CD4-positive, alpha-beta T cell treated with Interleukin-10 for 1 hour (primary cell): ENCODE results near the gene MRPL36.

Source experiments
- DNase-seq: peaks from one replicate; pipeline ENCODE4 v3.0.0-alpha.2; 2020

Gene MRPL36

DNA sequence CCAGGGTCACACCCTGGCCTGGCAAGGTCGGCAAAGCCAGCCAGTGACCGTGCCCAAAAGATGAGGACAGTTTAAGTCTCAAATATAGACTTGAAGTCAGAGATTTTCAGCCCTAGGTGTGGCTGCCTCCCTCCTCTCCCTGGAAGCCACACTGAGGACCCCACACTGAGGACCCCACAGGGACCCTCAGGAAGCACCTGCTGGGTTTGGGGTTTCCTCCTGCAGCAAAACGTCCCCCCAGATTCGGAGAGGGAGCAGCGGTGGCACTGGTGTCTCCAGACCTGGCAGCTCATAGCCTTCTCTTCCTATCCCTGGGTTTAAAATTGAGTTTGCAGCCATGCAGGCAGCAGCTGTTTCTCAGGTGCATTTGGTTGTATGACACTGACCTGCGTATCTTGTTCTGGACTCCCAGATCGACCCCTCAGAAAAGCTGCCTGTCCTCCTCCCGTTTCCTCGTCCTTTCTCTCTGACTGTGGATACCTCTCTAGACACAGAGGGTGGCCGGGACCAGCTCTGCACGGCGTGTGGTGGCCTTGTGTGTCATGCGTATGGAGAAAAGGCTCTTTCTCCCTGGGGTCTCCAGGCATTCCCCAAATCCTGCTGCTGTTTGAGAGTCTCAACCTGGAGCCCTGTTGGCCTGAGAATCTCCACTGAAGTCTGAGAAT, 36.6 kb downstream of the MRPL36 start:
- no peak for DNase-seq

GRCh38 chr5:1762121-1762882, 37.3 kb downstream of the MRPL36 start:
- no peak for DNase-seq

DNA sequence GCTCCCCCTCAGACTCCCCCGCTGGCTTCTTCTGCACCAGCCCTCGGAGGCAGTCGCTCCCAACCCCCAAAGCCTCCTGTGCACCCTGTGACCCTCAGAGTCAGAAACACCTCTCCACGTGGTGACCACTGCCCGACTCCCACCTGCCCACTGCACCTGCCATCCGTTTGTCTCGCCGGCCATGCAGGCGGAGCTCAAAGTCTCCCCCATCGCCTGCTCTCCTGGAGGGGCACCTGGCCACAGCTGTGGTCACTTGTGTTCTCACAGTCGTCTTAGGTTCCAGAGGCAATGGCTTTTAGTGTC, 38.2 kb downstream of the MRPL36 start:
- DNase-seq: no peak

DNA sequence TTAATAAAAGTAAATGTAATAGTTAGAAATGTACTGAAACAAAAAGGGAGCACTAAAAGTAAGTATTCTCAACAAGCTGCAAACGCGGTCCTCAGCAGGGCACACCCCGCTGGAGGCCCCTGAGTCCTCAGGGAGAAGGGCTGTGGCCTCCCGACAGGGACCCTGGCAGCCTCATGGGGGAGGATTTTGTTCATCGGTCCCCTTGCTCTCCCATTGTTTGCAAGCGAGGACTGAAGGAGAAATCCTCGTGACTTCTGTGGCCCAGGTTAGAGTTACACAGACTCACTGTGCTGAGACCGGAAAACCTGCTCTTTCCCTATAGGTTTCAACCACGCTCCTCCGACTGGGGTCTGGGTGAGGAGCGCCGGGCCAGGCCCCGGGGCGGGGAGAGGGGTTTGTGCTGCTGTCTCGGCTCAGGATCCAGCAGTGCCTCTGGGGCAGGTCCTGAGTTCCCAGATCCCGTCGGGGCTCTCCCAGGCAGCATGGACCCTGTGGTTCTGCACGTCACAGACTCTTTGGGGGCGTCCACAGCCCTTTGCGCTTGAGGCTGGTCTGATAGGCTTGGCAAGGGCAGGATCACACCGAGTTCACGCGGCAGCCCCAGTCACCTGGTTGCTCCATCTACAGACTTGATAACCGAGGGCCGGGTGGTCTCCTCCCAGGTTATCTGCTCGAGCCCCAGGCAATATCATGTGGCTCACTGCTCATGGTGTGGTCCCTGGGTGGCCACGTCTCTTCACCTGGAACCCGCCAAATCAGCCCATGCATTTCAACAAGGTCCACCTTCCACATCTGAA, 38.8 kb downstream of the MRPL36 start:
- no peak for DNase-seq

DNA sequence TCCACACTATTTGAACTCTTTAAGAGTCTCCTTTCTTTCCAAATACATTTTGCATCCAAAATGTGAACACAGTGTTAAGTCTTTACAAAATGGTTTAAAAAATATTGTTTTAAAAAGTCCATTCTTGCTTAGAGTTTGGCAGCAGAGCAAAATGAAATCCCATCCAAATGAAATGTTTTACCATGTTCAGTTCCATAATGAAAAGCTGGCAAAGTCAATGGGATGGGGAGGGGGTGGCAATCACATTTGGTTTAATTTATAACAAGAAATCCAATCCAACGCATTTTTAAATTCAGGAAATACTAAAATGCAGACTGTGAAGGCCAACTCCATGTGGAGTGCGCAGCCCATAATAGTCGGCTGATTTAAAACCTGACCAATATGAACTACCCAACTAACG, 39.4 kb downstream of the MRPL36 start:
- no peak for DNase-seq

- DNase-seq: no peak
Observed at GRCh38 chr5:1759378-1759970, 40.2 kb downstream of the MRPL36 start.

DNA sequence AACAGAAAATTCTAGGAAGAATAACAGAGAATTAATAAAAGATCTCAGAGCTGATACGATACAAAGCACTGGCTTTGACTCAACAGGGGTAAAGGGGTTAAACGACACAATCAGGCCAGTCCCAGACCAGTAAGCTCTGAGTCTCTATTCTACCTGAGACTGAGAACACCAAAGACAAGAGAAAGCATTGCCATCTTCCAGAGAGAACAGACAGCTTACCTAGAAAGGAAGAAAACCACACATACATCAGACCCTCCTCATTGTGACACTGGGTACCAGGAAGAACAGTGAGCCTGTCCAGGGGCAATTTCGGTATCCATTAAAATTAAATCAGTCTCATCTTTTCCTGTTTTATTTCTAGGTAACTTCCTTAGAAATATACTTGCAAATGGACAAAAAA, 41.1 kb downstream of the MRPL36 start:
- no peak for DNase-seq

DNA sequence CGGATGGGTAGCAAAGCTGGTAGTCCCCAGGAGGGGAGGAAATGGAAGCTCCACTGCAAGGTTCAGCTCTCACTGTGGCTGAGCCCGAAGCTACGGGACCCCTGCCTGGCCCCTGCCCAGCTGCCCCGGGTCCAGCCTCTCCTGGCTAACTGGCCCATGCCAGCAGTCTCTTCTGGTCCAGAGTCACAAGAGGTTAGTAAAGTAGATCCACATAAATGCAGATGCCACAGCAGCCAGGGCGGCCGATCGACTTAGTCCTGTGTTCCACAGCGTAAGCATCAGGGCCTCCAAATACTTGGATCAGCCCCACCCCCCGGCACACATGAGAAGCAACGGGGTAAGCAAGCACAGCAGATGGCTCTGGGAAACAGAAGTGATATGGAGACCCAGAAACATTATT, 42.1 kb downstream of the MRPL36 start:
- DNase-seq: no peak

- DNase-seq: no peak
Observed at GRCh38 chr5:1756481-1756880, 43.2 kb downstream of the MRPL36 start.

- no peak for DNase-seq
Observed at GRCh38 chr5:1755321-1755949, 44.2 kb downstream of the MRPL36 start.

DNA sequence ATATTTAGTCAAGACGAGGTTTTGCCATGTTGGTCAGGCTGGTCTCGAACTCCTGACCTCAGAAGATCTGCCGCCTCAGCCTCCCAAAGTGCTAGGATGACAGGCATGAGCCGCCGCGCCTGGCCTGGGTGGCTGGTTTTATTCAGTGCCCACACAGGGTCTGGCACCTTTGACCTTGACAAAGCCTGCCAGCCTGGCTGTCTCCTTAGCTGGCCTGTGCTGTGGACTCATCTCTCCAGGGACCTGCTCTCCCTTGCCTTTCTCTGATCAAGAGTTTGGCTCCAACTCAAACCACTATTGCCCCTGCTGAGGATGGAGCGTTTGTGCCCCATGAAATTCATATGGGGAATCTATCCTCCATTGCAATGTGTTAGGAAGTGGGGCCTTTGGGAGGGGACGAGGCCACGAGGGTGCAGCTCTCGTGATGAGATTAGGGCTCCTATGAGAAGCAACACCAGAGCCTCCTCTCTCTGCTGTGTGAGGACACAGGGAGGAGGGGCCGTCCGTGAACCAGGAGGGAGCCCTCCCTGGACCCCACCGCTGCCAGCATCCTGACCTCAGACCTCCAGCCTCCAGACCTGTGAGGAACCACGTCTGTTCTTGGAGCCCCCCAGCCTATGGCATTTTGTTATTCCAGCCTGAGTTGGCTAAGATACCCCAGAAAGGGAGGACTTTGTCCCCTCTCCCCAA, 45.0 kb downstream of the MRPL36 start:
- DNase-seq: no peak

DNA sequence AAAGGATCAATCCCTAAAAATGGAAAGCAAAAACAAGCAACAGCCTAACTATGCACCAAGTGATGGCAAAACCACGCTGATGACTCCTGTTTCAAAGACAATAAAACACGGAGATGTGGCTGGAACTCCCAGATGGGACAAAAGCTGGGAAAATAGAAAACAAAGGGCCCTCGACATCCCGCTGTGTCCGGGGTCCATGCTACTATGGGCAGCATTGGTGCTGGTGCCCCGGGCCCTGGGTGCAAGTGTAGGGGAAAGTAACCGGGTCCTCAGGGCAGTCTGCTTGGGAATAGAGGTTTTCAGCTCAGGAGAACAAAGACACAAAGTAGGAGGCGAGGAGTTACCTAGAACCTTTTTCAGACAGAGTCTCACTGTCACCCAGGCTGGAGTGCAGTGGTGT, 46.1 kb downstream of the MRPL36 start:
- DNase-seq: no peak

GRCh38 chr5:1752881-1753280, 46.8 kb downstream of the MRPL36 start:
- DNase-seq: no peak

- DNase-seq: no peak
Observed at GRCh38 chr5:1751864-1752822, 47.5 kb downstream of the MRPL36 start.

- no peak for DNase-seq
Observed at GRCh38 chr5:1751026-1751863, 48.4 kb downstream of the MRPL36 start.

GRCh38 chr5:1750469-1750868, 49.2 kb downstream of the MRPL36 start:
- no peak for DNase-seq

- no peak for DNase-seq
Observed at GRCh38 chr5:1749346-1750124, 50.1 kb downstream of the MRPL36 start.

DNA sequence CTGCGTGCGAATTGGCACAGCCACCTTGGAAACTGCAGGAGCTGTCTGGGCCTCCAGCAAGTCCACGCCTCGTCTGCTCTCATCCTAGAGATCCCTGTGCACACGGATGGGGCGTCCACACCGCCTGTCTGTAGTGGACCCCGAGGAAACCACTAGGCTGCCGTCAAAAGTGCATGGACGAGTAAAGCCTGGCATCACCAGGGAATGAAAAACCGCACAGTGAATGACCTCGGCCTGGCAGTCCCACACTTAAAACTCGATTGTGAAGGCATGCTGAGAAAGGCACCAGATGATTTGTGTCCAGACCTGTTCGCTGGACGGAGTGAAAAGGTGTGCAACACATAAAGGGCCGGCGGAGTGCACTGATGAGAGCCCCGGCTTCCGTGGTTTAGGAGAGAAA, 50.8 kb downstream of the MRPL36 start:
- DNase-seq: no peak
